SK-N-SH (cell line): ENCODE results near the gene SLC9A7. TPM values are rescaled to one million over a fixed set of nuclear protein-coding genes. Genes with fewer than 3 reads are reported as not detected.

ENCODE experiments used
- CHD2 ChIP-seq: fragments of 150-350 bp; IDR thresholded peaks from 2 replicates; pipeline ENCODE4 v1.6.1; 2018; ENCODE audit warnings: low read length; ENCODE audit not compliant: partially characterized antibody
- ELF1 ChIP-seq: IDR thresholded peaks from 2 replicates; pipeline ENCODE4 v1.4.0; 2012
- EP300 ChIP-seq, 2 experiments: IDR thresholded peaks; 2 replicates each; pipeline versions ENCODE4 v1.4.0 to v1.6.1; 2012; ENCODE audit warnings: borderline replicate concordance in 1 of 2, low read depth in 1 of 2, low read length in 1 of 2
- EZH2phosphoT487 ChIP-seq: fragments of 200-600 bp; sonication (generic); IDR thresholded peaks from 2 replicates; pipeline ENCODE4 v1.6.1; 2017; ENCODE audit warnings: low read depth, mixed run types, mild to moderate bottlenecking, antibody characterized with exemption, moderate library complexity, borderline replicate concordance
- FOSL2 ChIP-seq: IDR thresholded peaks from 2 replicates; pipeline ENCODE4 v1.4.0; 2012; ENCODE audit warnings: low read depth, mild to moderate bottlenecking, moderate library complexity, borderline replicate concordance
- FOXM1 ChIP-seq: IDR thresholded peaks from 2 replicates; pipeline ENCODE4 v1.4.0; 2012; ENCODE audit warnings: low read depth, mild to moderate bottlenecking
- GABPA ChIP-seq: IDR thresholded peaks from 2 replicates; pipeline ENCODE4 v1.4.0; 2012; ENCODE audit warnings: low read depth, mild to moderate bottlenecking
- JUND ChIP-seq: IDR thresholded peaks from 2 replicates; pipeline ENCODE4 v1.4.0; 2012
- MEF2A ChIP-seq: IDR thresholded peaks from 2 replicates; pipeline ENCODE4 v1.4.0; 2012; ENCODE audit warnings: low read depth, borderline replicate concordance
- MXI1 ChIP-seq: IDR thresholded peaks from 2 replicates; pipeline ENCODE4 v1.6.1; 2012; ENCODE audit warnings: mild to moderate bottlenecking, low read depth, low read length, improper control_type of control experiment
- NRF1 ChIP-seq: IDR thresholded peaks from 2 replicates; pipeline ENCODE4 v1.6.1; 2012; ENCODE audit warnings: low read depth, mild to moderate bottlenecking, low read length
- RAD21 ChIP-seq: IDR thresholded peaks from 2 replicates; pipeline ENCODE4 v1.6.1; 2012; ENCODE audit warnings: mild to moderate bottlenecking, low read length
- RCOR1 ChIP-seq: fragments of 150-350 bp; IDR thresholded peaks from 2 replicates; pipeline ENCODE4 v1.6.1; 2017; ENCODE audit warnings: antibody characterized with exemption, low read length
- RXRA ChIP-seq: IDR thresholded peaks from 2 replicates; pipeline ENCODE4 v1.4.0; 2012; ENCODE audit warnings: low read depth, mild to moderate bottlenecking, borderline replicate concordance
- TAF1 ChIP-seq: IDR thresholded peaks from 2 replicates; pipeline ENCODE4 v1.6.1; 2012; ENCODE audit warnings: low read depth, mild to moderate bottlenecking, low read length, moderate library complexity, borderline replicate concordance
- TCF12 ChIP-seq: IDR thresholded peaks from 2 replicates; pipeline ENCODE4 v1.4.0; 2012
- TEAD4 ChIP-seq: IDR thresholded peaks from 2 replicates; pipeline ENCODE4 v1.4.0; 2012; ENCODE audit warnings: mild to moderate bottlenecking, borderline replicate concordance; ENCODE audit not compliant: insufficient read depth
- polyA plus RNA-seq, 3 experiments: library from polyadenylated mRNA; depleted of rRNA; stranded (reverse); fragments of >200 nt; gene quantifications; 2 replicates each; pipeline ENCODE4 v1.2.3, GENCODE V29; 2012
- TF ChIP-seq, protein P1 (sequence below): IDR thresholded peaks from 2 replicates; pipeline ENCODE4 v1.6.1; 2012; ENCODE audit warnings: mild to moderate bottlenecking, low read depth, low read length, moderate library complexity
- TF ChIP-seq, protein P2 (sequence below): IDR thresholded peaks from 2 replicates; pipeline ENCODE4 v1.4.0; 2012; ENCODE audit warnings: low read depth
- TF ChIP-seq, protein P3 (sequence below): IDR thresholded peaks from 2 replicates; pipeline ENCODE4 v1.4.0; 2012; ENCODE audit warnings: low read depth, borderline replicate concordance
- TF ChIP-seq, protein P4 (sequence below): fragments of 200-600 bp; sonication (generic); IDR thresholded peaks from 2 replicates; pipeline ENCODE4 v1.6.1; 2017; ENCODE audit warnings: antibody characterized with exemption, mild to moderate bottlenecking, moderate library complexity
- TF ChIP-seq, protein P5 (sequence below): IDR thresholded peaks from 2 replicates; pipeline ENCODE4 v1.4.0; 2012; ENCODE audit warnings: low read depth, borderline replicate concordance
- TF ChIP-seq, protein P6 (sequence below): fragments of 150-350 bp; IDR thresholded peaks from 2 replicates; pipeline ENCODE4 v1.6.1; 2016; ENCODE audit warnings: mild to moderate bottlenecking, low read depth, low read length

Gene SLC9A7
- polyA plus RNA-seq, 1 of the 3 experiments (the other 2 are of a cell fraction) = 10.5 TPM

DNA sequence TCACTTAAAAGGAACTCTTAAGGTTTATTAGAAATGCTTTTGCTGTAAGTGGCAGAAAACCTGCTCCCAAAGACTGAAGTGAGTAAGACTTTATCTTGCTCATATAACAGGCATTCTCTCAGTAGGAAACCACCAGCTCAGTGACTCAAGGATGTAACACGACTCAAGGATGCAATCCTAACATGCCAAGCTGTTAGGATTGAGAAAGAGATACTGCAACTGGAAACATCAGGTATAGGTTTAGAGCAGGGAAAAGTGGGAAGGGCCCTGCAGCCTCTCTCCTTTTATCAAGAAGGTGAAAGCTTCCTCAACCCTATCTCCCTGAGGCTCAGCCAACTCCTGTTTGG, 11.9 kb upstream of the SLC9A7 start (continued):
- TF ChIP-seq, protein P1, sequence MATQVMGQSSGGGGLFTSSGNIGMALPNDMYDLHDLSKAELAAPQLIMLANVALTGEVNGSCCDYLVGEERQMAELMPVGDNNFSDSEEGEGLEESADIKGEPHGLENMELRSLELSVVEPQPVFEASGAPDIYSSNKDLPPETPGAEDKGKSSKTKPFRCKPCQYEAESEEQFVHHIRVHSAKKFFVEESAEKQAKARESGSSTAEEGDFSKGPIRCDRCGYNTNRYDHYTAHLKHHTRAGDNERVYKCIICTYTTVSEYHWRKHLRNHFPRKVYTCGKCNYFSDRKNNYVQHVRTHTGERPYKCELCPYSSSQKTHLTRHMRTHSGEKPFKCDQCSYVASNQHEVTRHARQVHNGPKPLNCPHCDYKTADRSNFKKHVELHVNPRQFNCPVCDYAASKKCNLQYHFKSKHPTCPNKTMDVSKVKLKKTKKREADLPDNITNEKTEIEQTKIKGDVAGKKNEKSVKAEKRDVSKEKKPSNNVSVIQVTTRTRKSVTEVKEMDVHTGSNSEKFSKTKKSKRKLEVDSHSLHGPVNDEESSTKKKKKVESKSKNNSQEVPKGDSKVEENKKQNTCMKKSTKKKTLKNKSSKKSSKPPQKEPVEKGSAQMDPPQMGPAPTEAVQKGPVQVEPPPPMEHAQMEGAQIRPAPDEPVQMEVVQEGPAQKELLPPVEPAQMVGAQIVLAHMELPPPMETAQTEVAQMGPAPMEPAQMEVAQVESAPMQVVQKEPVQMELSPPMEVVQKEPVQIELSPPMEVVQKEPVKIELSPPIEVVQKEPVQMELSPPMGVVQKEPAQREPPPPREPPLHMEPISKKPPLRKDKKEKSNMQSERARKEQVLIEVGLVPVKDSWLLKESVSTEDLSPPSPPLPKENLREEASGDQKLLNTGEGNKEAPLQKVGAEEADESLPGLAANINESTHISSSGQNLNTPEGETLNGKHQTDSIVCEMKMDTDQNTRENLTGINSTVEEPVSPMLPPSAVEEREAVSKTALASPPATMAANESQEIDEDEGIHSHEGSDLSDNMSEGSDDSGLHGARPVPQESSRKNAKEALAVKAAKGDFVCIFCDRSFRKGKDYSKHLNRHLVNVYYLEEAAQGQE = no peak
- TF ChIP-seq RAD21 (no peak), MXI1 (no peak), TEAD4 (peak; percentile 51; the same call in 1 of the 2 replicates), MEF2A (no peak), FOSL2 (peak; percentile 84), RXRA (peak; percentile 19; the same call in 1 of the 2 replicates), EZH2phosphoT487 (no peak), FOXM1 (no peak), CHD2 (no peak), GABPA (no peak), NRF1 (no peak), TCF12 (peak; percentile 75), TAF1 (no peak), EP300 (IDR thresholded peaks at IDR 0.05; ENCODE audit: borderline replicate concordance in 1 of 2, low read depth in 1 of 2, low read length in 1 of 2) (peak in 1 of 2 experiments; percentile 47; a peak in 1 of 4 replicates), RCOR1 (no peak), ELF1 (no peak), JUND (peak; percentile 75)
- TF ChIP-seq, protein P2, sequence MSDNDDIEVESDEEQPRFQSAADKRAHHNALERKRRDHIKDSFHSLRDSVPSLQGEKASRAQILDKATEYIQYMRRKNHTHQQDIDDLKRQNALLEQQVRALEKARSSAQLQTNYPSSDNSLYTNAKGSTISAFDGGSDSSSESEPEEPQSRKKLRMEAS = 0 out of 2 replicates have a peak, but pooled peaks have one; percentile 20
- TF ChIP-seq, protein P3, sequence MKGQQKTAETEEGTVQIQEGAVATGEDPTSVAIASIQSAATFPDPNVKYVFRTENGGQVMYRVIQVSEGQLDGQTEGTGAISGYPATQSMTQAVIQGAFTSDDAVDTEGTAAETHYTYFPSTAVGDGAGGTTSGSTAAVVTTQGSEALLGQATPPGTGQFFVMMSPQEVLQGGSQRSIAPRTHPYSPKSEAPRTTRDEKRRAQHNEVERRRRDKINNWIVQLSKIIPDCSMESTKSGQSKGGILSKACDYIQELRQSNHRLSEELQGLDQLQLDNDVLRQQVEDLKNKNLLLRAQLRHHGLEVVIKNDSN = no peak
- TF ChIP-seq, protein P4, sequence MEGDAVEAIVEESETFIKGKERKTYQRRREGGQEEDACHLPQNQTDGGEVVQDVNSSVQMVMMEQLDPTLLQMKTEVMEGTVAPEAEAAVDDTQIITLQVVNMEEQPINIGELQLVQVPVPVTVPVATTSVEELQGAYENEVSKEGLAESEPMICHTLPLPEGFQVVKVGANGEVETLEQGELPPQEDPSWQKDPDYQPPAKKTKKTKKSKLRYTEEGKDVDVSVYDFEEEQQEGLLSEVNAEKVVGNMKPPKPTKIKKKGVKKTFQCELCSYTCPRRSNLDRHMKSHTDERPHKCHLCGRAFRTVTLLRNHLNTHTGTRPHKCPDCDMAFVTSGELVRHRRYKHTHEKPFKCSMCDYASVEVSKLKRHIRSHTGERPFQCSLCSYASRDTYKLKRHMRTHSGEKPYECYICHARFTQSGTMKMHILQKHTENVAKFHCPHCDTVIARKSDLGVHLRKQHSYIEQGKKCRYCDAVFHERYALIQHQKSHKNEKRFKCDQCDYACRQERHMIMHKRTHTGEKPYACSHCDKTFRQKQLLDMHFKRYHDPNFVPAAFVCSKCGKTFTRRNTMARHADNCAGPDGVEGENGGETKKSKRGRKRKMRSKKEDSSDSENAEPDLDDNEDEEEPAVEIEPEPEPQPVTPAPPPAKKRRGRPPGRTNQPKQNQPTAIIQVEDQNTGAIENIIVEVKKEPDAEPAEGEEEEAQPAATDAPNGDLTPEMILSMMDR = no peak
- TF ChIP-seq, protein P5, sequence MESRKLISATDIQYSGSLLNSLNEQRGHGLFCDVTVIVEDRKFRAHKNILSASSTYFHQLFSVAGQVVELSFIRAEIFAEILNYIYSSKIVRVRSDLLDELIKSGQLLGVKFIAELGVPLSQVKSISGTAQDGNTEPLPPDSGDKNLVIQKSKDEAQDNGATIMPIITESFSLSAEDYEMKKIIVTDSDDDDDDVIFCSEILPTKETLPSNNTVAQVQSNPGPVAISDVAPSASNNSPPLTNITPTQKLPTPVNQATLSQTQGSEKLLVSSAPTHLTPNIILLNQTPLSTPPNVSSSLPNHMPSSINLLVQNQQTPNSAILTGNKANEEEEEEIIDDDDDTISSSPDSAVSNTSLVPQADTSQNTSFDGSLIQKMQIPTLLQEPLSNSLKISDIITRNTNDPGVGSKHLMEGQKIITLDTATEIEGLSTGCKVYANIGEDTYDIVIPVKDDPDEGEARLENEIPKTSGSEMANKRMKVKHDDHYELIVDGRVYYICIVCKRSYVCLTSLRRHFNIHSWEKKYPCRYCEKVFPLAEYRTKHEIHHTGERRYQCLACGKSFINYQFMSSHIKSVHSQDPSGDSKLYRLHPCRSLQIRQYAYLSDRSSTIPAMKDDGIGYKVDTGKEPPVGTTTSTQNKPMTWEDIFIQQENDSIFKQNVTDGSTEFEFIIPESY = no peak
- TF ChIP-seq, protein P6, sequence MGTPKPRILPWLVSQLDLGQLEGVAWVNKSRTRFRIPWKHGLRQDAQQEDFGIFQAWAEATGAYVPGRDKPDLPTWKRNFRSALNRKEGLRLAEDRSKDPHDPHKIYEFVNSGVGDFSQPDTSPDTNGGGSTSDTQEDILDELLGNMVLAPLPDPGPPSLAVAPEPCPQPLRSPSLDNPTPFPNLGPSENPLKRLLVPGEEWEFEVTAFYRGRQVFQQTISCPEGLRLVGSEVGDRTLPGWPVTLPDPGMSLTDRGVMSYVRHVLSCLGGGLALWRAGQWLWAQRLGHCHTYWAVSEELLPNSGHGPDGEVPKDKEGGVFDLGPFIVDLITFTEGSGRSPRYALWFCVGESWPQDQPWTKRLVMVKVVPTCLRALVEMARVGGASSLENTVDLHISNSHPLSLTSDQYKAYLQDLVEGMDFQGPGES = no peak
